Liver (tissue), 3 donors: ENCODE measurements around the gene CYSRT1.

Experiments used
- CTCF ChIP-seq: fragments of 150-350 bp; IDR thresholded peaks from 2 replicates; pipeline ENCODE4 v1.5.1; 2017; ENCODE audit warnings: improper control_type of control experiment, low read depth, low read length; ENCODE audit not compliant: missing input control
- EGR1 ChIP-seq, 2 donors: IDR thresholded peaks; 2 replicates each; pipeline ENCODE4 v1.6.1; 2016 to 2018; ENCODE audit warnings: antibody characterized with exemption in 2 of 2, low read depth in 2 of 2
- JUND ChIP-seq, 2 donors: IDR thresholded peaks; 2 replicates each; pipeline ENCODE4 v1.6.1; 2016; ENCODE audit warnings: antibody characterized with exemption in 2 of 2
- RAD21 ChIP-seq, 2 donors: IDR thresholded peaks; 2 replicates each; pipeline ENCODE4 v1.6.1; 2016; ENCODE audit warnings: antibody characterized with exemption in 2 of 2, mild to moderate bottlenecking in 2 of 2
- SP1 ChIP-seq: IDR thresholded peaks from 2 replicates; pipeline ENCODE4 v1.6.1; 2018; ENCODE audit warnings: antibody characterized with exemption, mild to moderate bottlenecking
- TAF1 ChIP-seq: conservative IDR thresholded peaks from 2 replicates; pipeline ENCODE4 v1.6.1; 2016; ENCODE audit warnings: antibody characterized with exemption, mild to moderate bottlenecking
- YY1 ChIP-seq: IDR thresholded peaks from 2 replicates; pipeline ENCODE4 v1.6.1; 2016; ENCODE audit warnings: antibody characterized with exemption, mild to moderate bottlenecking
- ZBTB33 ChIP-seq: IDR thresholded peaks from 2 replicates; pipeline ENCODE4 v1.6.1; 2016; ENCODE audit warnings: antibody characterized with exemption
- donor health status: healthy.
- donor health status: healthy.

GRCh38 chr9:137218212-137218753, 6.7 kb upstream of the CYSRT1 start:
- TF ChIP-seq CTCF (no peak), RAD21 (IDR thresholded peaks at IDR 0.05) (no peak), YY1 (no peak), ZBTB33 (no peak), TAF1 (no peak), JUND (IDR thresholded peaks at IDR 0.05) (no peak), EGR1 (IDR thresholded peaks at IDR 0.05; ENCODE audit: low read depth in 2 of 2) (no peak), SP1 (no peak)
